Loucy (cell line): ENCODE measurements around the gene OSBPL3.

Experiments used
- CTCF ChIP-seq: fragments of 200-600 bp; sonication (generic); conservative IDR thresholded peaks from 2 replicates; pipeline ENCODE4 v1.5.1; 2014; ENCODE audit warnings: mild to moderate bottlenecking, antibody characterized with exemption, low read length
- EZH2phosphoT487 ChIP-seq: fragments of 200-600 bp; IDR thresholded peaks from 2 replicates; pipeline ENCODE4 v1.6.1; 2018; ENCODE audit warnings: antibody characterized with exemption, mild to moderate bottlenecking, moderate library complexity, borderline replicate concordance

GRCh38 chr7:24970676-24971075 lies 9.3 kb downstream of the OSBPL3 start:
- TF ChIP-seq CTCF, result no peak
- no peak for TF ChIP-seq EZH2phosphoT487
